Fibroblast of peridontal ligament (primary cell): Measurements from ENCODE around the gene LIMA1.
"Not testable (repeated sequence)": the region's sequence is repeated elsewhere in the genome, so short reads cannot be mapped to it uniquely, and the experiment has no call there.

Experiments used
- DNase-seq: peaks from one replicate; pipeline ENCODE4 v3.0.0-alpha.2; 2010; ENCODE audit errors: extremely low read depth

Gene LIMA1

DNA sequence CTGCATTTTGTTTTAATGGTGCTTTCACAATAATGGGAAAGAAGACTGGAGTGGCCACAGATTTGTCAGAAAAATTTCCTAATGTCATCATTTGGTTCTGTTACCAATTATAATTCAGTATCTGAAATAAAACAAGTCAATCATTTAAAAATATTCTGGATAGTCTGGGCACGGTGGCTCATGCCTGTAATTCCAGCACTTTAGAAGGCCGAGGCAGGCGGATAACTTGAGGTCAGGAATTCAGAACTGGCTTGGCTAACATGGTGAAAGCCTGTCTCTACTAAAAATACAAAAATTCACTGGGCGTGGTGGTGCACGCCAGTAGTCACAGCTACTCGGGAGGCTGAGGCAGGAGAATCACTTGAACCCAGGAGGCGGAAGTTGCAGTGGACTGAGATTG lies 4.0 kb upstream of the LIMA1 start:
- no peak for DNase-seq

DNA sequence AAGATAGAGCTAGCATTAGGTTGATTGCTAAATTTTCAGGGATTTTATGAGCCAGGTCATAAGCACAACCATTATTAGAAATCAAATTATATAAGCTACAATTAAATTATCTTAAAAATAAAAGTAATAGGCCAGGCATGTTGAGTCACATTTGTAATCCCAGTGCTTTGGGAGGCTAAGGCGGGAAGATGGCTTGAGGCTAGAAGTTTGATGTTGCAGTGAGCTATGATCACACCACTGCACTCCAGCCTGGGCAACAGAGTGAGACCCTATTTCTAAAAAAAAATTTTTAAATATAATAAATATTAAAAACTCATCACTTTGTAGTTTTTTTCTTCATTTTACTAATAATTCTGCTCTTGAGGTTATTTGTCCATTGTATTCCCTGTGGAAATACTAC lies 1.9 kb upstream of the LIMA1 start:
- no peak for DNase-seq

DNA sequence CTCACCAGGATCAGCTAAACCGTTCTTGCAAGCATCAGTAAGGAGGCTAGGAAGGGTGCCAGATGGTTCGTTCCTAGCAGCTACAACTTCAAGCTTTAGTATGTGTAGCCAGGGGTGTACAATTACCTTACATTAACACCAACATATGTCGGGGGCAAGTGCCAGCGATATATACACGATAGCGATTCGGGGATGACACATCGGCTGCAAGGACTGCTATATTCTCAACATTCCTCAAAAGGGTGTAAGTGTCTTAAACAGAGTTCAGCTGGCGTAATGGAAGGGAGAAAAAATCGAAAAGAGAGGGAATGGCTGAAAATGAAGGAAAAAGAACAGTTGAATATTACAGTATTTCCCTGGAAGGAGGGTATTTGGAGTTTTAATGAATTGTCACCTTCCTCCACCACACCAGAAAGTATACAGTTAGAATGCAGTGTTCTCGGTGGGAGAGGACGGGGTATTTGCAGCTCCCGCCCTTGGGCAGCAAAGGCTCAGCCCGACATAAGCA lies 545 bp downstream of the LIMA1 start:
- DNase-seq = peak; percentile 55

DNA sequence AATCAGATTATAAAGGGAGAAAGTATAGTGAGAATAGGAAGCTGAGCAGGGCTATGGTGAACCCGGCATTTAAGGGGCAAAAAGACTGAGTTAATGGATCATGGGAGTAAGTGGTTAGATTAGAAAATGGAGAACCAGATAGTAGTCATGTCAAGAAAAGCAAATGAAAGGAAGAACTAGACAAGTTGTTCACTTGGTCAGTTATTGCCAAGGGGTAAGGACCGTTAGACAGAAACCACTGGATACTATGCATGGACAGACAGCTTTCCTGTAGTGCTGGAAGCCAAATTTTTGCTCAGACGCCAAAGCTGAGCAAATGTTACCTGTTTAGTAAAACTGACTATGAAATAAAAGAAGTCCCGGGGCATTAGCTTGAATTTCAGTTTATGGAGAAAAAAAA lies 3.8 kb downstream of the LIMA1 start:
- DNase-seq = no peak

DNA sequence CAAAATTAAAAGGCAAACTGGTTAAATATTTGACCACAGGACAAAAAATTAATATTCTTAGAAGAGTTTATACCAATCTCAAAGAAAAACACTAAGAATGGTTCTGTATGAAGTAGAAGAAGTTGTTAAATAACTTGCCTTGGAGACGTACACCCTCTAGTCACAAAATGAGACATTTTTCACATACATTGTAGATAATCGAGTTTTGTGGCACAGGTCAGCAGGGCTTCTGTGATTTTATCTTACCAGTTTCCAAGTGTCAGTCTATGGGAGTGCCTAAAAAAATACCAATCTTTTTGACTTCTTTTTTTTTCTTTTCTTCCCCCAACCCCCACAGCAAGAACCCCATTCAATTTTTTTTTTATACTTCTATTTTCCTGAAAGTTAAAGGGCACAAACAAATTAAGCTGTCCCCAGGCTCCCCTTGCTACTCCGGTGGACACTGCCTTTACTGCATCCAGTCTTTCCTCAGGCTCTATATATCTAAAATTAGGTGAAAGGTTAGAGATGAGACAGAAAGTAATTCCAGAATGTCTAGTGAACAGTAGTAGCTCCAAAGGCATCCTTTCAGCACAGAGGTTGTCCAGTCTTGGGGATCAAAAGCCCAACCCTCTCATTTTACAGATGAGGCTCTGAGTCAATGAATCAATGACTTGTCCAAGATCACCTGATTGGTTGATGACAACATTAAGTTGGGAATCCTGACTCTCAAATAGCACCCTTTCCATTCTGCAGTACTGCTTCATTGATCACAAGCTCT lies 6.2 kb downstream of the LIMA1 start:
- DNase-seq = no peak

DNA sequence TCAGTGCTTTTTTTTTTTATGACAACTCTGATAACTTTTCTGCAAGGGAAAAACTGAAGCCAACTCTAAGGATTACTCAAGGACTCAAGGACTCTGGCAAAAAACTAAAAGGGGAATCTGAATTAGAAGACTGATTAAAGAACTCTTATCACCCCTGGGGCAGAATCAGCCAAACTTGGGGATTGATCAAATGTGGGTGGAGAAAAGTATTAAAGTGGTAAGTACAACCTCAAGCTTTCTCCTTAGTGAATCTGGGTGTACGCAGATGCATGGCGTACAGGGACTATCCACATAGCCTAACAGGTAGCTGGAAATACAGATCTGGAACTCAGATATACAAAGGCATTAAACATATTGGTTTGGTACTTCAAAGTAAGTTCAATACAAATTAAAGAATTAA lies 7.3 kb downstream of the LIMA1 start:
- no peak for DNase-seq

DNA sequence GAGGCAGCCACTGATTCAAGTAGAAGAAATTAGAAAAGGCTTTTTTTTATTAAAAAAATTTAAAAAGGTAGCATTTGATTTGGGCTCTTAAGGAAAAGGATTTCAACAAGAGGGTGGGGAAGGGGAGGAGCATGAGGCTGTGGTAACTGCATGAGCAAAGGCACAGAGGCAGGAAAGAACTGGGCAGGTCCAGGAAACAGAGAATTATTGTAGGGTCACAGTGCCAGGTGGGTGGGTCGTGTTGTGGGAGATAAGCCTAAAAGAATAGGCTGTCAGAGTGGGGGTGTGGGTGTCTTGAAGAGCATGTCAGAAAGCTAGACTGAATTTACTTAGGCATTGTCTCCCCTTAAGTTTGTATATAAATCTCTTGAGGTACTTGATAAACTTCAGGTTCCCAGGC lies 7.8 kb downstream of the LIMA1 start:
- DNase-seq = no peak

DNA sequence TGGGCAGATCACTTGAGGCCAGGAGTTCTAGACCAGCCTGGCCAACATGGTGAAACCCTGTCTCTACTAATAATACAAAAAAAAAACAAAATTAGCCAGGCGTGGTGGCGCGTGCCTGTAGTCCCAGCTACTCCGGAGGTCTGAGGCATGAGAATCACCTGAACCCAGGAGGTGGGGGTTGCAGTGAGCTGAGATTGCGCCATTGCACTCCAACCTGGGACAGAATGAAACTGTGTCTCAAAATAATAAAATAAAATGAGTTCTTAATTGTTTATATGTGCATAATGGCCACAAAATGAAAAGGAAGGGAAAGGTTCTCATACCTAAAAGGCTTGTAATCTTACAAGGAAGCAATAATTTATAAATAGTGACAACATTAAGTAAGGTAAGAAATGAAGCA lies 8.2 kb downstream of the LIMA1 start:
- not testable (repeated sequence) for DNase-seq

DNA sequence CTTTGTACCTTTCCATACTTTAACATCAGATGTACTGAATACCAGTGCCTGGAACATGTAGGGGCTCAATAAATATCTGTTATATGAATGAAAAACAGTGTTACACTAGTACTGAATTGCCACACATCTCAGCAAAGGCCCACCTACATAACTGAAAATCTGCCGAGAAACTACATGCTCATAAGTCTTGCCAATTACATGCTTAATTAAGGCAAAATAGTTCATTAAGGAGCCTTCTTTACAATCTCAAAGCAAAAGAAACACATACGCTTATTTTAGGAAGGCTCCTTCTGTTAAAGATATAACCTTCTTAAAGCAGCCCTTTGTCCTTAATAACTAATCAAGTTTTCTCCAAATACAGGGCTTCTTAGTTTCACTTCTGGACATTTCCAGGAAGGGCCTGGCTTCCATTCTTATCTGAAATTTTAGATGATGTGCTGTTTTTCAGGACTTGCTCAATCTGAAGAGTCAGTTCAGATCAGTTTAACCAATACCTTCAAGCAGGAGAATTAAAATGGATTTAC lies 11.5 kb downstream of the LIMA1 start:
- peak; percentile 71 for DNase-seq

DNA sequence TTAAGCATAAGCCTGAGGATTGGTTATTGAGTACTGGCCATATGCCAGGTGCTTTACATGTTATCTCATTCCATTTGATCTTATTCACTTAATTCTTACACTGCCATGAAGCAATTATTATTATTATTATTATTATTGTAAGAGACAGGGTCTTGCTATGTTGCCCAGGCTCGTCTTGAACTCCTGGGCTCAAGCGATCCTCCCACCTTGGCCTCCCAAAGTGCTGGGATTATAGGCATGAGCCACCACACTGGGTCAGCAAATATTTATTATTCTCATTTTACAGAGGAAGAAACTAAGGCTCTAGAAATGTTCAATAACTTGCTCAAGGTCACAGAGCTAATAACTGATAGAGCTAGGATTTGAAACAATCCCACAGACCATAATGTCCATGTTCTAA lies 14.8 kb downstream of the LIMA1 start:
- no peak for DNase-seq

DNA sequence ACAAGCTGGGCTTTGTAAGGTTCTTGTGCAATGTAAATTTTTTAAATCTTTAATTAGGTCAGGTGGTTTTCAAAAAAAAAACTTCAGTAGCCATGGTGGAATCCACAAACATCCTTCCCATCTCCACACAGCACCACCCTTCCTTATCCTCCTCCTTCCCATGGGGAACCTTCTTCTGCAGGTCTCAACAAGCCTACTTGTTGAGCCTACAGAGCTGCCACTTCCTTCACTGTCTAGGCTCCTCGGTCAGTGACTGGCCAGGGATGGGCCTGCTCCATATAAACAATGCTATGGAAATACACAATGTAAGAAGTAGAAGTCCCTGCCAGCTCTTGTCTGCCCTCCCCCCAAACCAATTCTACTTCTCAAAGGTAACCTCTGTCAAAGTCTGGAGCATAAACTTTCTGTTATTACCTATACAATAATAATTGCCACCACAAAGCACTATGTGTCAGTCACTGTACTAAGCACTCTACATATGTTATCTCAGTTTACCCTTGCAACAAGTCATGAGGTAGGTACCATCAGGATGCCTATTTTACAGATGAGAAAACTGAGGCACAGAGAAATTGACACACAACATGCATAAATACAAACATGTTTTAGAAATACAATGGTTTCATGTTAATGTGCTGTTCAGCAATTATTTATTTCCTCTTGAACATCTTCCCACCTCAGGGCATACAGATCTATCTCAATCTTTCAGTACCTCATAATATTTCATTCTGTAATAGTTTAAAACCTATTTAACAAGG lies 17.4 kb downstream of the LIMA1 start:
- no peak for DNase-seq

DNA sequence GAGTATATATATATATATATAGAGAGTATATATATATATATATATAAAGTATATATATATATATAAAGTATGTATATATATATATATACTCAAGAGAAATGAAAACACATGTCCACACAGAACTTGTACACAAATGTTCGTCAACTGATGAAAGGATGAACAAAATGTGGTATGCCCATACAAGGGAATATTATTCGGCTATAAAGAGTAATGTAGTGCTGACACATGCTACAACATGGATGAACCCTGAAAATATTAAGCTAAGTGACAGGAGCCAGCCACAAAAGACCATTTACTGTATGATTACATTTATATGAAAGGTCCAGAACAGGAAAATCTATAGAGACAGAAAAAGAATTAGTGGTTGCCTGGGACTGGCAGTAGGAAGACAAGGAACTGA lies 19.5 kb downstream of the LIMA1 start:
- DNase-seq = no peak

DNA sequence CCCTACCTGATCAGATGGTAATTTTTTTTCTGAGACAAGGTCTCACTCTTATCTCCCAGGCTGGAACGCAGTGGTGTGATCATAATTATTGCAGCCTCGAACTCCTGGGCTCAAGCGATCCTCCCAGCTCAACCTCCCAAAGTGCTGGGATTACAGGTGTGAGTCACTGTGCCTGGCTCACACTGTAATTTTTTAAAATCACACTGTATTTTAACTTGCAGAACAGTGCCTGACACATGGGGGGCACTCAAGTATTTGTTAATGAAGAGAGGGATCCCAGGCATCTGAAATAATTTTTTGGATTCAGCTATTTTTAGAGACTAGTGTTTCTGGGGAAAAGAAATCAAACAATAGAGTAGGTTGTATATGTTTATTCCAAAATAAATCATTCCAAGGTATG lies 21.7 kb downstream of the LIMA1 start:
- DNase-seq = no peak

DNA sequence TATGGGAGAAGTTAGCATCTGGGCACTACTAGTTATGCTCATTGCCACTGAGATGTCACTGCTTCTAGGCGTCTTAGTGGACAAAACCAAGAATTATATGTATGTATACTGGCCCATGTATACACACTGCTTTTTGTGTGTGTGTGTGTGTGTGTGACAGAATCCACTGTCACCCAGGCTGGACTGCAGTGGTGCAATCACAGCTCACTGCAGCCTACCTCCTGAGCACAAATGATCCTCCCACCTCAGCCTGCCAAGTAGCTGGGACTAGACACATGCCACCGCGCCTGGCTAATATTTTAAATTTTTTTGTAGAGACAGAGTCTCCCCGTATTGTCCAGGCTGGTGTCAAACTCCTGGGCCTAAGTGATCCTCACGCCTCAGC lies 25.2 kb downstream of the LIMA1 start:
- no peak for DNase-seq

DNA sequence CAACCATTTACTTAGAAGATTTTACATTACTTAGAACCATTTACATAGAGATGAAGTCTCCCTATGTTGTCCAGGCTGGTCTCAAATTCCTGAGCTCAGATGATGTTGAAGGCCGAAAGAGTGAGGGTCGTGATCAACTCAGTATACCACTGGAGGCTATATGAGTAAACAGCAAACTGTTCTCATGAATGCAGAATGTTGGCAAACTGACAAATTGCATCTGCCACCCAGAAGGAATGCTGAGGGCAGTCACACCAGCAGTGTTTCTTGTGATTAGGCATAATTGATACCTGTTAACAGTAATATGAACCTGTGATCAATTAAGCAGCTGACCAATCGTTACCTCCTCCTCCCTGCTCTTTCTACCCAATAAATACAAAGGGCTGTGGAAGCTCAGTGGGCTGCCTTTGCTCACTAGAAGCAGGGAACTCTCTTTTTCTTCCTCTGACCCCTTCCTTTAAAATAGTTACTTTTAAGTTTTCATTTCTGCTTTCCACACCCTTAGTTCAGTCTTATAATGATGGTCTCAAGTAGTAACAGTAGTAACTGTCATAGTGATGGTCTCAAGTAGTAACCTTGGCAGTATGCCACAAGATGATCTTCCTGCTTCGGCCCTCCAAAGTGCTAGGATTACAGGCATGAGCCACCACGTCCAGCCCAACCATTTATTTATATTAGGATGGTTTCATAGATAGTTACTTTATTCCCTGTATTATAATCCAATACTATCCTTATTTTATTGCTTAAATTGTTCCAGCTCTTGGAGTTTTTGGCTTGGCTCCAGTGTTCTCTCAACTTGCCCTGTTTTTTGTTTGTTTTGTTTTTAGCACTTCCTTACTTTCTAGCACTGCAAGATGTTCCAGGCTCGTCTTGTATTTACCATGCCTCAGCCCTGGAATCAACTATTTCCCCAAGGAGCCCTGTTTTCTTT lies 25.8 kb downstream of the LIMA1 start:
- DNase-seq = peak; percentile 74

DNA sequence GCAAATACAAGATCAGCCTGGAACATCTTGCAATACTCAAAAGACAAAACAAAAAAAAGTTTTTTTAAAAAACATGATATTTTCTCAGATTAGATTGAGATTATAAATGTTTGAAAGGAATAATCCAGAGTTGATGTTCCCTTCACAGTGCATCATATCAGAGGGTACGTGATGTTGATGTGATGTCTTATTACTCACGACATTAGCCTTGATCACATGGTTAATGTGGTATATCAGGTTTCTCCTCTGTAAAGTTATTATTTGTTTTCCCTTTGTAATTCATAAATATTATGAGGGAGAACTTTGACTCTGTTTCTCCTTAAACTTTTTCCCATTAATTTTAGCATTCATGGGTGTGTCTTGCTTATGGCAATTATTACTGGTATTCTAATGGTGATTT lies 26.6 kb downstream of the LIMA1 start:
- no peak for DNase-seq

DNA sequence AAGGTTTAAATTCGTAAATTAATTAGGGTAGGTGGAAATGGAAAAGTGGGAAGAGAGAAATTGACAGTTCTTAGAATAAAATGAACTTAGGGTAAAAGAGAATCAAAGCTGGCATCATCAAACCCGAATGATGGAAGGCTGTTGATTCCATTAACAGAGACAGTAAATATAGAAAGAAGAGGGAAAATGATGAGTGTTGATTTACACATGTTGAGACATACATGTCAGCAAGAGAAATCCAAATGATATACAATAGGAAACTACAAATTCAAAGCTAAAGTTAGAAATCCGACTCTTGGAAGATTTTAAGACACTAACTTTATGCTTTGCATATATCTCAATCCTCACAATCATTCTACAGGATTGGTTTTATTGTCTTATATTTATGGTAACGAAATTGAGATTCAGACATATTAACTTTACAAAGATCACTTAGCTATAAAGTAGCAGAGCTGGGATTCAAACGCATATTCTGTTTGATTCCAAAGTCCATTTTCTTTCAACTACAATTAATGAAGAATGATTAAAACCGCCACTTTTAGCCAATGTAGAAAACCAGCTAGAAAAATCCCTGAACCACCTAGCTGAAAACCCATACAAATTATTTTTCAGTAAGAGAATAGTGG lies 30.2 kb downstream of the LIMA1 start:
- DNase-seq = no peak

DNA sequence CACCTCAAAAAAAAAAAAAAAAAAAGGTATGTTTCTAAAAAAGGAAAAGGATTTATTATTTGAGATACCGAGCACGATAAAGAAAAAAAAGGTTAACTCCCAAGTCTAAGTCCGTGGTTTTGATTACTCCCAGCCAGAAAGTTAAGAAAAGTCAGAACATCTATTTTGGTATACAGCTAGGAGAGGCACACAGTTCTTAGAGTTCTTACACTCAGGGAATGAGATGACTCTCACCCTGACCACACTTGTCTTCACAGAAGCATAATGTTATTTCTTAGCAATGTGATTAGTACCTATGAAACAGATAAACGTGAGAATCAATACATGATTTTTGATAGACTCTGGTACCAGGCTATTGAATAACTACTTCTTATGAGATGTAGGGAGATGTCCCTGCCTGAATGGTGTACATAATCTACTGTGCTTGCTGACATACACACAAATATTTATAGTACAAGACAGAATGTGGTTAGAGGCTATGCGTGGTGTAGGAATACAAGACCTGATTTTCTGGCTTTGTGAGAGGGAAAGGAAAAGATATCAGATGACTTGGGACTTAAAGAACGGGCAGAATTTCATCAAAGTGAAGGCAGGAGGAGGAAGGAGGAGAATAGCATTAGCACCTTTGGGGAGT lies 31.6 kb downstream of the LIMA1 start:
- DNase-seq = peak; percentile 66

DNA sequence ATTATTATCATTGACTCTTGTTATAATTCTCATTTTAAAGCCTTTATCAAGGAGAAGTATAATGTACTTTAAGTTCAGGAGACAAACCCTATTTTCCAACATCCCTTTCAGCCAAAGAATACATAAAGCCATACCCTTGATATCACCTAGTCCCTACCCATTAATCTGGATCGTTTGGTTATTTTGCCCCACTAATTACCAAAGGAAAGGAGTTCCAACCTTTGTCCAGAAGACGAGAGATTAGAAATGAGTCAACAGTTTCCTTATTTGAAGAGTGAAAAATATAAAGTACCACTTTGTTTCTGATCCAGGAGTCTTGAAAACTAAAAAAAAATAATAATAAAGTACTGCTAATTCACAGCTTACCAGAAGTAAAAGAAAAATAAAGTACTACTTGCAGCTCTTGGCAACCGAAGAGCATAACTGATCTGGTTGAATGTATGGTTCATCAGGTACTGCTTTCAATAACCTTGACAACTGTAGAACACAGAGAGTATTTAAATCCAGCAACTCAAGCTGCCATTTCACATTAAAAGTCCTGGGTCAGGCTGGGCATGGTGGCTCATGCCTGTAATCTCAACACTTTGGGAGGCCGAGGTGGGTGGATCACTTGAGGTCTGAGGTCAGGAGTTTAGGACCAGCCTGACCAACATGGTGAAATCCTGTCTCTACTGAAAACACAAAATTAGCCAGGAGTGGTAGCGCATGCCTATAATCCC lies 33.7 kb downstream of the LIMA1 start:
- DNase-seq = no peak

DNA sequence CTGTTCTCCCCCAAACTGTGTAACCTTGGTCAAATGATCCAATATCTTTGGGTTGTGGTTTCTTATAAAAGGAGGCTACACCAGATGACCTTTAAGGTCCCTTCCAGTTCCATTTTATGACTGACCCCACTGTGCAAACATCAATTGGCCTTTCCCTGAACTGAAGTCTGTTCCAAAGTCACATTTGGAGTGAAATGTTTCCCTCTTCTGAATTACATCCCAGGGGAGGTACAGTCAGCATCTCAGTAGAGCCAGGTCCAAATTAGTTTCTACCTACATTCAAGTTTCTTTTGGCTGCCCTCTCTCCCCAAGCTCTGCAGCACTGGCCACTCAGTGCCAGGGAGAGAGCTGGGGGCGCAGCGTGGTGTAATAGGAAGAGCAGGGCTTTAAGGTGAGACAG lies 34.4 kb downstream of the LIMA1 start:
- DNase-seq = no peak
